ENCODE measurements around the gene FOXP1.

The FOXP1 gene

DNA sequence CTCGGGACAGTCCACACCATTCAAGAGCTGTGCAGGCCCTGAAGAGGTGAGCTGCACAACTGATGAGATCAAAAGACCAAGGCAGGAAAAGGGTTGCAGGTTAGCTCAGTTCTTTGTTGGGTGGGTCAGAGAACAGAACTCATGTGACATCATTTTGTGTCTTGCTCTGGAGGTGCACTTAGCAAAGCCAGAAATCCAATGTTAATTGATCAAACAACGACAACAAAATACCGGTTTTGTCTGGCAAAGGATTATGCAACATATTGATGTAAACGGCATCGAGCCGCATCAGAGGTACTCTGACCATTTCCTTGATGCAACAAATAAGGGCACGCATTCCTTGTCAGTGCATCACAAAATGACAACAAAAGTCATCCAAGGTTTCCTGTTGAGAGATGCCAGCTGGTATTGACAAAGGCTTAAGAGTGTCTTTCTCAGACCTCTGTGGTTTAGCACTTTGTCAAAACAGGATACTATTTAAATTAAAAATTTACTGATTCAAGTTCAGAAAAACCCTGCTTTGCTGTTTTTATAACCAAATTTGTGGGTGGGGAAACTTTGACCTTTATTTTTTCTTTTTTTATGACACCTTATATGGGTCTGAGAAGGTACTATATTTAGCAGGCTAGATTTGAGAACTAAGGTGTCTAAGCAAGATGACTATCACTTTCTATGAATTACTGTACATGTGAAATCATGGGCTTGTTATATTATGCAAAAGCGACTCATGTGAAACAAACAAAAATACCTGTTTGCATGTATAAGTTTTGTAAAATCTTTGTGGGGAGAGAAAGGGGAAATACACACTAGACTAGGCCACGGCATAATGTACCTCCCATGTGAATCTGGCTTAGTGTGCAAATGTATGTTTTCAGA lies 496.1 kb downstream of the FOXP1 start:
- no peak overlapping the region for H3K27ac ChIP-seq
- TF ChIP-seq CTCF (conservative IDR thresholded peaks at IDR 0.05): no peak

DNA sequence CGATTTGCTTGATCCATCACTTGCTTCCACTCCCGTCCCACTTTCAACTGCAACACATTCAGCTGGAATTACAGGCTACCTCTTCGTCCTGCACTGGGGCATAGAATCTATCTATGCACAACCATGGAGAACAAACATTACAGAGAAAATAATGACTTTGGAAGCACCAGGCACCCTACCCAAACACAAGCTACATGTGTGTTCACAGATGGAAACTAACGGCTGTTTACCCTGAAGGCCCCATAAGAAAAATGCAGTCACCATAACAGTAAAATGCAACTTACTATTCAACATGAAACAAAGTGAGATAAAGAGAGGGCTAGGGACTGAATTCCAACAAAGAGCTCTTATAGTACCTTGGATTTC lies 496.8 kb downstream of the FOXP1 start:
- no peak for TF ChIP-seq CTCF (conservative IDR thresholded peaks at IDR 0.05)
- no peak overlapping the region for H3K27ac ChIP-seq

DNA sequence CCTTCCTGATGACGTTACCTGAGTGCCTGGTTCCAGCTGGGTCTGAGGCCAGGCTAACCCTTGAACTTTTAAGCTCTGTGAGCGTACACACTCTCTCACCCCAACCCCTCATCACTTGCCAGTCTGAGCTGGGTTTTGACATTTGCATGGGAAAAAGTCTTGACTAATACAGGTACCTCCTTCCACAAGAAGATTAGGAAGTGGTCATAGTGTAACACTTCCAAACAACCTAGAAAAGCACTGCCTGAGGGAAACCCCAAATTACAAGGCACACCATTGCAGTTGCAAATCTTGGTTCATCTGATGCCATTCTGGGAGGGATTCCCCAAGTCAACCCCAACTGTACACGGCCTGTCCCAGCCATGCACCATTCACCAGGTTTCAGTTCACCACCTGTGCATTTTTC lies 499.8 kb downstream of the FOXP1 start:
- no peak overlapping the region for H3K27ac ChIP-seq
- no peak for TF ChIP-seq CTCF (conservative IDR thresholded peaks at IDR 0.05)

- no peak for TF ChIP-seq CTCF (conservative IDR thresholded peaks at IDR 0.05)
- no peak overlapping the region for H3K27ac ChIP-seq
Measured at GRCh38 chr3:71082833-71083232, 500.7 kb downstream of the FOXP1 start.

DNA sequence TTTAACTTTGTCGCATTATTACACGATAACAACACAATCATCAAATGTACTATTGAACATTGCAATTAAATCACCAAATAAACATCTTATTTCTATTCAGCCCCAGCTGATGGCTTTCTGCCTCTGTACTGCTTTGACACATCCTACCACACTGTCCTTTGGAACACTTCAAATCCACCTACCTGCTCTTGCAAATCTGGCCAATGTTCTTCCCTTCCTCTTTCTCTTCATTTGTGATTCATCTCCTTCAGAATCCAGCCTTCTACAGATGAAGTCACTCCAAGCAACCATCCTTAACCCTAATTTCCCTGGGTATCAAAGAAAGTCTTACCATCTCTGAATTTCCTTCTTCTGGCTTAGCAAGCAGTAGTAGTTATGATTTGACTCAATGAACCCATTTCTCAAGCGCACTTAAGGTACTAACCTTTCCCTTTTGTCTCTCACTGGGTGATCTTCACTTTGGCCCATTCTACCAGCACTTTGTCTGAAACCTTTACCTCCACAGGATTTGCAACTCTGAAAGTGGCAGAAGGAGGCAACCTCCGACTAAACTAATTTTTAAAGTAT lies 502.9 kb downstream of the FOXP1 start:
- TF ChIP-seq CTCF (conservative IDR thresholded peaks at IDR 0.05): no peak
- no peak overlapping the region for H3K27ac ChIP-seq

DNA sequence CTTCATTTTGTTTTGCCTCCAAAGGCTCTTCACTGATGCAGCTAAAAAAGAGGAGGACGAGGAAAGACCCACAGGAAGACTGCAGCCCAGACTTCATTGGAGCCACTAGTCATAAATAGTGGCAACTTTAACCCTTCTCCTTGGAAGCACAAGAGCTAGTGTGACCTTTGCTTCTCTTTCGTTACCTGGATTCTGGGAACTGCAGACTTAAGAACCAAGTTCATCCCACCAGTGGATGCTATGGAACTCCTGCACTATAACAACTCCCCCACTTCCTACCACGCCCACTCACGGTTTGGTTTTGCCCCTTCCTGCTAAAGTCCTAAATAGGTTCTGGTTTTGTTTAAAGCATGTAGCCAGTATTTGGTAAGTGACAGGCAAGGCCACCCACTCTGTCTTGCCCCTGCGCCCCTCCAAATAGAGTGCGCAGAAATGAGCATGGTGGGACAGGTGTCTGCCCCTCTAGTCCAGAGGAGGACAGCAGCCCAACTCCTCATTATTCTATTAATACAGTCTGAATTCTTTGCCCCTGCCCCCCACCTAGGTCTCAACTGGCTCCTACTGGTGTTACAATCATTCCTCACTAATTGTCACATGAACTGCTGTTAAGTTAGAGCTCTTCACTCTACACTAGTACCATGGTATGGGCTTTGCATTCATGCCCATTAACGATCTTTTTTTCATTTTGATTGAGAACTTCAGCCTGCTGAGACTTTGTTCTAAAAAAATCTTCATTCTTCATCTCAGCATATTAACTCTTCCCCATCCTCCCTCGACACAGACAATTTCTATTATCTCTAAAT lies 504.6 kb downstream of the FOXP1 start:
- no peak for TF ChIP-seq CTCF (conservative IDR thresholded peaks at IDR 0.05)
- peak overlapping the region; percentile 50 for H3K27ac ChIP-seq

GRCh38 chr3:71078199-71078598 lies 505.3 kb downstream of the FOXP1 start:
- peak overlapping the region; percentile 50 for H3K27ac ChIP-seq
- no peak for TF ChIP-seq CTCF (conservative IDR thresholded peaks at IDR 0.05)

Data from VCaP (cell line).